ENCODE results near the gene PITX1. TPM values are rescaled to one million over a fixed set of nuclear protein-coding genes. Genes with fewer than 3 reads are reported as not detected.

Gene PITX1
- total and polyA plus RNA-seq, 2 donors = 0.05 to 0.46 TPM

- Histone ChIP-seq H3K4me3 (ENCODE audit: low read length in 2 of 2) (no peak overlapping the region), H3K27me3 (ENCODE audit: control insufficient read depth in 2 of 2, insufficient read depth in 1 of 2, low read length in 1 of 2) (peaks cover 85 to 100% of the 10 kb centered on the region in 2 donors), H3K9me3 (ENCODE audit: control insufficient read depth in 2 of 2, insufficient read depth in 1 of 2, low read length in 1 of 2) (peaks cover 0 to 2% of the 10 kb centered on the region in 2 donors), H3K36me3 (ENCODE audit: control insufficient read depth in 2 of 2, insufficient read depth in 2 of 2, low read length in 1 of 2) (no peaks in the 10 kb centered on the region), H3K27ac (ENCODE audit: low read depth in 1 of 2, low read length in 1 of 2) (no peak overlapping the region), H3K4me1 (ENCODE audit: control insufficient read depth in 2 of 2, insufficient read depth in 2 of 2, low read length in 2 of 2) (peaks cover 0 to 4% of the 10 kb centered on the region in 2 donors)
- no peak for DNase-seq (ENCODE audit: low read depth in 6 of 9, low spot score in 9 of 9)
- 8% methylated on average over 11 of the region's 11 CpGs for WGBS
Measured at GRCh38 chr5:135040034-135040332, 6.0 kb upstream of the PITX1 start.

- Histone ChIP-seq H3K36me3 (ENCODE audit: control insufficient read depth in 2 of 2, insufficient read depth in 2 of 2, low read length in 1 of 2) (no peaks in the 10 kb centered on the region), H3K27me3 (ENCODE audit: control insufficient read depth in 2 of 2, insufficient read depth in 1 of 2, low read length in 1 of 2) (peaks cover 91 to 100% of the 10 kb centered on the region in 2 donors), H3K4me3 (ENCODE audit: low read length in 2 of 2) (no peak overlapping the region), H3K9me3 (ENCODE audit: control insufficient read depth in 2 of 2, insufficient read depth in 1 of 2, low read length in 1 of 2) (peaks cover 0 to 2% of the 10 kb centered on the region in 2 donors), H3K4me1 (ENCODE audit: control insufficient read depth in 2 of 2, insufficient read depth in 2 of 2, low read length in 2 of 2) (peaks cover 0 to 4% of the 10 kb centered on the region in 2 donors), H3K27ac (ENCODE audit: low read depth in 1 of 2, low read length in 1 of 2) (no peak overlapping the region)
- DNase-seq (ENCODE audit: low read depth in 6 of 9, low spot score in 9 of 9) = no peak
- 5% methylated on average over 87 of the region's 87 CpGs for whole genome bisulfite sequencing
Measured at GRCh38 chr5:135039271-135040033, 5.4 kb upstream of the PITX1 start.

- peaks cover 0 to 2% of the 10 kb centered on the region in 2 donors for H3K9me3 ChIP-seq (ENCODE audit: control insufficient read depth in 2 of 2, insufficient read depth in 1 of 2, low read length in 1 of 2)
- peaks cover 0 to 4% of the 10 kb centered on the region in 2 donors for H3K4me1 ChIP-seq (ENCODE audit: control insufficient read depth in 2 of 2, insufficient read depth in 2 of 2, low read length in 2 of 2)
- no peak for DNase-seq (ENCODE audit: low read depth in 6 of 9, low spot score in 9 of 9)
- H3K27me3 ChIP-seq (ENCODE audit: control insufficient read depth in 2 of 2, insufficient read depth in 1 of 2, low read length in 1 of 2) = peaks cover 97 to 98% of the 10 kb centered on the region in 2 donors
- no peaks in the 10 kb centered on the region for H3K36me3 ChIP-seq (ENCODE audit: control insufficient read depth in 2 of 2, insufficient read depth in 2 of 2, low read length in 1 of 2)
- H3K4me3 ChIP-seq (ENCODE audit: low read length in 2 of 2) = no peak overlapping the region
- WGBS = 6% methylated on average over 42 of the region's 42 CpGs
- no peak overlapping the region for H3K27ac ChIP-seq (ENCODE audit: low read depth in 1 of 2, low read length in 1 of 2)
Measured at GRCh38 chr5:135038813-135039270, 4.8 kb upstream of the PITX1 start.

GRCh38 chr5:135038205-135038812, 4.3 kb upstream of the PITX1 start:
- Histone ChIP-seq H3K27me3 (ENCODE audit: control insufficient read depth in 2 of 2, insufficient read depth in 1 of 2, low read length in 1 of 2) (peaks cover 97% of the 10 kb centered on the region in 2 donors), H3K9me3 (ENCODE audit: control insufficient read depth in 2 of 2, insufficient read depth in 1 of 2, low read length in 1 of 2) (peaks cover 0 to 3% of the 10 kb centered on the region in 2 donors), H3K27ac (ENCODE audit: low read depth in 1 of 2, low read length in 1 of 2) (no peak overlapping the region), H3K4me1 (ENCODE audit: control insufficient read depth in 2 of 2, insufficient read depth in 2 of 2, low read length in 2 of 2) (peaks cover 4% of the 10 kb centered on the region in 2 donors), H3K4me3 (ENCODE audit: low read length in 2 of 2) (no peak overlapping the region), H3K36me3 (ENCODE audit: control insufficient read depth in 2 of 2, insufficient read depth in 2 of 2, low read length in 1 of 2) (no peaks in the 10 kb centered on the region)
- DNase-seq (ENCODE audit: low read depth in 6 of 9, low spot score in 9 of 9) = no peak
- 15% methylated on average over 20 of the region's 20 CpGs for WGBS

DNA sequence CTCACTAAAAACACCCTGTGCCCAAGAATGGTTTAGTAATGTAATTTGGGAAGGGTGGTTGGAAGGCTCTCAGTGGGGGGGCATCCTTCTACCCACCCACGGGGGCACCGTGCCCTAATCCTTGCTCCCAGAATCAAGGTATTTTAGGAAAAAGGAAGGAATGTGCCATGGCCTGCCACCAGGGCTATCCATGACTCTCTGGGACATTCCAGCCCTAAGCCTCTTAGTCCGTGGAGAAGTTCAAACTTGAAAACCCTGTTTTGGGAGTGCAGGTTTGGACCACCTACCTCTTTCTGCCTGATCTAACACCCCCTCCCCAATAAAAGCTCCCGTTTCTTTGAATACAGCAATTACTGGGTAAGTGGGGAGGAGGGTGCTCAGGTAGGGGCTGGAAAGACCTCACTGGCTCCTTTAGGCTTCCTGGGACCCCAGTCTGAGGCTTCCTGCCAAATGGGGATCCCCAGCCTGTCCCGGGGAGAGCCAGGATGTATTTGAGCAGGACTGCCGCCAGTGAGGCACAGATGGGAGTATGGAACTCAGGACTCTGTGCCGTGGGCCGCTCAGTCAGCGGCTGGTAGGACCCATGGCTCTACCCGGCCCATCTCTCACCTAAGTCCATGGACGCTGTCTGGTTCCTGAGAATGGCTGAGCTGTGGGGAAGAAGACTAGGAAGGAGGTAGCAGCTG, 3.6 kb upstream of the PITX1 start:
- H3K36me3 ChIP-seq (ENCODE audit: control insufficient read depth in 2 of 2, insufficient read depth in 2 of 2, low read length in 1 of 2) = no peaks in the 10 kb centered on the region
- 14% methylated on average over 11 of the region's 11 CpGs for WGBS
- peaks cover 4 to 6% of the 10 kb centered on the region in 2 donors for H3K4me1 ChIP-seq (ENCODE audit: control insufficient read depth in 2 of 2, insufficient read depth in 2 of 2, low read length in 2 of 2)
- H3K27ac ChIP-seq (ENCODE audit: low read depth in 1 of 2, low read length in 1 of 2) = no peak overlapping the region
- no peak overlapping the region for H3K4me3 ChIP-seq (ENCODE audit: low read length in 2 of 2)
- H3K27me3 ChIP-seq (ENCODE audit: control insufficient read depth in 2 of 2, insufficient read depth in 1 of 2, low read length in 1 of 2) = peaks cover 97% of the 10 kb centered on the region in 2 donors
- DNase-seq (ENCODE audit: low read depth in 6 of 9, low spot score in 9 of 9) = no peak
- peaks cover 0 to 4% of the 10 kb centered on the region in 2 donors for H3K9me3 ChIP-seq (ENCODE audit: control insufficient read depth in 2 of 2, insufficient read depth in 1 of 2, low read length in 1 of 2)

GRCh38 chr5:135036405-135036804, 2.4 kb upstream of the PITX1 start:
- WGBS = 64% methylated on average over 4 of the region's 4 CpGs
- H3K9me3 ChIP-seq (ENCODE audit: control insufficient read depth in 2 of 2, insufficient read depth in 1 of 2, low read length in 1 of 2) = peaks cover 0 to 4% of the 10 kb centered on the region in 2 donors
- H3K27me3 ChIP-seq (ENCODE audit: control insufficient read depth in 2 of 2, insufficient read depth in 1 of 2, low read length in 1 of 2) = peaks cover 95 to 97% of the 10 kb centered on the region in 2 donors
- DNase-seq (ENCODE audit: low read depth in 6 of 9, low spot score in 9 of 9) = no peak
- H3K4me3 ChIP-seq (ENCODE audit: low read length in 2 of 2) = no peak overlapping the region
- H3K27ac ChIP-seq (ENCODE audit: low read depth in 1 of 2, low read length in 1 of 2) = no peak overlapping the region
- H3K4me1 ChIP-seq (ENCODE audit: control insufficient read depth in 2 of 2, insufficient read depth in 2 of 2, low read length in 2 of 2) = peaks cover 4 to 6% of the 10 kb centered on the region in 2 donors
- H3K36me3 ChIP-seq (ENCODE audit: control insufficient read depth in 2 of 2, insufficient read depth in 2 of 2, low read length in 1 of 2) = no peaks in the 10 kb centered on the region

- no peak overlapping the region for H3K4me3 ChIP-seq (ENCODE audit: low read length in 2 of 2)
- peaks cover 95 to 97% of the 10 kb centered on the region in 2 donors for H3K27me3 ChIP-seq (ENCODE audit: control insufficient read depth in 2 of 2, insufficient read depth in 1 of 2, low read length in 1 of 2)
- 54% methylated on average over 6 of the region's 6 CpGs for WGBS
- DNase-seq (ENCODE audit: low read depth in 6 of 9, low spot score in 9 of 9) = no peak
- peaks cover 0 to 5% of the 10 kb centered on the region in 2 donors for H3K9me3 ChIP-seq (ENCODE audit: control insufficient read depth in 2 of 2, insufficient read depth in 1 of 2, low read length in 1 of 2)
- H3K27ac ChIP-seq (ENCODE audit: low read depth in 1 of 2, low read length in 1 of 2) = no peak overlapping the region
- H3K4me1 ChIP-seq (ENCODE audit: control insufficient read depth in 2 of 2, insufficient read depth in 2 of 2, low read length in 2 of 2) = peaks cover 6 to 9% of the 10 kb centered on the region in 2 donors
- H3K36me3 ChIP-seq (ENCODE audit: control insufficient read depth in 2 of 2, insufficient read depth in 2 of 2, low read length in 1 of 2) = no peaks in the 10 kb centered on the region
Measured at GRCh38 chr5:135035678-135036030, 1.6 kb upstream of the PITX1 start.

DNA sequence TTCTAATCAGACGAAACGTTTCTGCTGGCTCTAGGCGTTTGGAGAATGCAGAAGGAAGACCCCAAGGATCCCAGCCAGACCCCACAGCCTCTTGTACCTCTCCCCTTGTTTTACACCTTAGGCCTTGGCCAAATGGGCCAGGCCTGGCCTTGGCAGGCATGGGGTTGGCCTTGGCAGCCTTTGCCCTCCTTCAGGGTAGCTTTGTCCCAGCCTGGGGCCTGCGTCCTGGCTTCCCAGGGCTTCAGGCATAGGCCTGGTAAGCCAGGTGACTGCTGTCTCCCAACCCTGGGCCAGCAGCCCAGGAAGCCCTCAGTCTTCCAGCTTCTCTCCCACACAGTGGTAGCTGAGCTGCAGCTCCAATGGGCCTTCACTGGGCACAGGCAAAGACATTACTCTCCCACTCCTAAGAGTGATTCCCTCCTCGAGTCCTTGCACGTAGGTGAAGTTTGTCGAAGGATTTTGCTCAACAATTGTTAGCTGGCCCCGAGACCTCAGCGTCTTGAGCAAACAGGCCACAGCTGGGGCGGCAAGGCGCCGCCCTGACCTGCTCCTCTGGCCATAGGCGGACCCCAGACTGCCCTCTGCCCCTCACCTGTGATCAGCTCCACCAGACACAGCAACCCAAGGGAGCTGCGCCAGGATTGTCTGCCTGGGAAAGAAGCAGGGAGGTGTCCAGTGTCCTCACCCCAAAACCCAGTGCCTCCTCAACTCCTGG, 1.1 kb upstream of the PITX1 start:
- no peak overlapping the region for H3K27ac ChIP-seq (ENCODE audit: low read depth in 1 of 2, low read length in 1 of 2)
- peaks cover 6 to 9% of the 10 kb centered on the region in 2 donors for H3K4me1 ChIP-seq (ENCODE audit: control insufficient read depth in 2 of 2, insufficient read depth in 2 of 2, low read length in 2 of 2)
- no peak for DNase-seq (ENCODE audit: low read depth in 6 of 9, low spot score in 9 of 9)

More for the DNA sequence above, 1.1 kb upstream of the PITX1 start:
- 70% methylated on average over 14 of the region's 14 CpGs for WGBS
- H3K9me3 ChIP-seq (ENCODE audit: control insufficient read depth in 2 of 2, insufficient read depth in 1 of 2, low read length in 1 of 2) = peaks cover 0 to 5% of the 10 kb centered on the region in 2 donors
- no peaks in the 10 kb centered on the region for H3K36me3 ChIP-seq (ENCODE audit: control insufficient read depth in 2 of 2, insufficient read depth in 2 of 2, low read length in 1 of 2)
- no peak overlapping the region for H3K4me3 ChIP-seq (ENCODE audit: low read length in 2 of 2)
- peaks cover 95 to 97% of the 10 kb centered on the region in 2 donors for H3K27me3 ChIP-seq (ENCODE audit: control insufficient read depth in 2 of 2, insufficient read depth in 1 of 2, low read length in 1 of 2)

All from thymus (tissue), 11 donors.